Measurements from ENCODE around the gene BUD23. TPM values are rescaled to one million over a fixed set of nuclear protein-coding genes. Genes with fewer than 3 reads are reported as not detected.

Gene BUD23
- total and polyA plus RNA-seq, 11 donors: 57.4 to 150 (median 69.6) TPM

- peak overlapping the region; percentile 74 to 100 (median 94) for H3K4me3 ChIP-seq
- peak overlapping the region in 11 of 12 donors; percentile 66 to 91 (median 83) for H3K27ac ChIP-seq
- no peaks in the 10 kb centered on the region for H3K9me3 ChIP-seq
- 26 to 35% (median 29%) methylated on average over 58 of the region's 58 CpGs for WGBS, 4 donors
- peaks cover 0 to 34% (median 24%) of the 10 kb centered on the region in 9 donors for H3K36me3 ChIP-seq
- ATAC-seq: no peak
- intact Hi-C loops (cut with DNase I): loop anchor here in 2 of 10 donors (5.0 kb wide), 2 partner anchors 33 to 53 kb away; partner anchors contain the start of genes STX1A (in 2 of the 2) and ABHD11 (in 1 of the 2)
- no peak for TF ChIP-seq POLR2A (IDR thresholded peaks at IDR 0.05)
- TF ChIP-seq CTCF (IDR thresholded peaks at IDR 0.05): no peak
- no peak for DNase-seq
- no peaks in the 10 kb centered on the region for H3K27me3 ChIP-seq
- H3K4me1 ChIP-seq: peaks cover 7 to 48% (median 29%) of the 10 kb centered on the region in 12 donors
Measured at GRCh38 chr7:73683788-73684693, 644 bp downstream of the BUD23 start.

DNA sequence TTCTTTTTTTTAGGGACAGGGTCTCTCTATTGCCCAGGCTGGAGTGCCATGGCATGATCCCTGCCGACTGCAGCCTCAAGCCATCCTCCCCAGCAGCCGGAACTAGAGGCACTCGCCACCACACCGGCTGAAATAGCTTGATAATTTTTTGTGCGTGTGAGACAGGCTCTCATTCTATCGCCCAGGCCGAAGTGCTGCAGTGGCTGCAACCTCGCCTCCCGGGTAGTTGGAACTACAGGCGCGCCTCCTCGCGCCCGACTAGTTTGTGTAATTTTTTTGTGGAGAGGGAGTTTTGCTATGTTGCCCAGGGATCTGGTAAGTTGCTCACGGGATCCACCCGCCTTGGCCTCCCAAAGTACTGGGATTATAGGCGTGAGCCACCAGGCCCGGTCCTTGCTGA, 1.9 kb downstream of the BUD23 start:
- 94 to 97% (median 96%) methylated on average over 18 of the region's 18 CpGs for WGBS, 4 donors
- H3K36me3 ChIP-seq: peaks cover 0 to 43% (median 31%) of the 10 kb centered on the region in 9 donors
- intact Hi-C loops (cut with DNase I): no loop called here

GRCh38 chr7:73688288-73688687, 4.9 kb downstream of the BUD23 start:
- intact Hi-C loops (cut with DNase I): no loop called here
- no peaks in the 10 kb centered on the region for H3K9me3 ChIP-seq
- DNase-seq: no peak
- H3K27ac ChIP-seq: no peak overlapping the region
- H3K27me3 ChIP-seq: no peaks in the 10 kb centered on the region
- no peak for ATAC-seq
- H3K4me1 ChIP-seq: peaks cover 0 to 14% (median 5%) of the 10 kb centered on the region in 12 donors
- TF ChIP-seq CTCF (IDR thresholded peaks at IDR 0.05) (no peak), POLR2A (IDR thresholded peaks at IDR 0.05) (no peak)
- no peak overlapping the region for H3K4me3 ChIP-seq
- WGBS, 4 donors: 86 to 91% (median 87%) methylated on average over 8 of the region's 8 CpGs
- peaks cover 0 to 68% (median 61%) of the 10 kb centered on the region in 9 donors for H3K36me3 ChIP-seq

More for the DNA sequence above, 1.9 kb downstream of the BUD23 start:
- Histone ChIP-seq H3K4me3 (no peak overlapping the region), H3K9me3 (no peaks in the 10 kb centered on the region), H3K27ac (no peak overlapping the region), H3K27me3 (no peaks in the 10 kb centered on the region), H3K4me1 (peaks cover 7 to 40% (median 25%) of the 10 kb centered on the region in 12 donors)
- no peak for TF ChIP-seq CTCF (IDR thresholded peaks at IDR 0.05)
- no peak for TF ChIP-seq POLR2A (IDR thresholded peaks at IDR 0.05)
- ATAC-seq (no peak), DNase-seq (no peak)

DNA sequence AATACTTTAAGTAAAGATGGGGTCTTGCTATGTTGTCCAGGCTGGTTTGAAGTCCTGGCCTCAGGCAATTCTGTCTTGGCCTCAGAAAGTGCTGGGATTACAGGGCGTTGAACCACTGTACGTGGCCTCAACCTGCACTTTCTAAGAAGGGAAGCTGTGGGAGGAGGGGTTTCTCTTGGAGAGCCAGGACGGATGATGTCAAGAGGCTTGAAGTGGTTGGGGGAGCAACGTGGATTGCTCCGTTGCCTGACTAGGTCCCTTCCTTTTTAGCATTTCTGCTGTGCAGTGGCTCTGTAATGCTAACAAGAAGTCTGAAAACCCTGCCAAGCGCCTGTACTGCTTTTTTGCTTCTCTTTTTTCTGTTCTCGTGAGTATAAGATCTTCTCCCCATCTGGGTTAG, 7.2 kb downstream of the BUD23 start:
- TF ChIP-seq CTCF (IDR thresholded peaks at IDR 0.05) (no peak), POLR2A (IDR thresholded peaks at IDR 0.05) (no peak)
- Histone ChIP-seq H3K4me3 (no peak overlapping the region), H3K4me1 (no peaks in the 10 kb centered on the region), H3K36me3 (peaks cover 0 to 91% (median 85%) of the 10 kb centered on the region in 9 donors), H3K9me3 (no peaks in the 10 kb centered on the region), H3K27ac (no peak overlapping the region), H3K27me3 (no peaks in the 10 kb centered on the region)
- DNase-seq (no peak), ATAC-seq (no peak)
- WGBS, 4 donors: 75 to 89% (median 77%) methylated on average over 7 of the region's 7 CpGs
- intact Hi-C loops (cut with DNase I): no loop called here

Measured in heart left ventricle (tissue), 16 donors.